GM18526 (cell line): ENCODE measurements around the gene C2orf80.

Source experiments
- POLR2A ChIP-seq: IDR thresholded peaks from 3 replicates; pipeline ENCODE4 v1.6.1; 2011; ENCODE audit not compliant: insufficient read length; ENCODE audit errors: extremely low read depth

The C2orf80 gene

GRCh38 chr2:208186893-208187292 lies 2.9 kb downstream of the C2orf80 start:
- no peak for TF ChIP-seq POLR2A

GRCh38 chr2:208186465-208186864 lies 3.4 kb downstream of the C2orf80 start:
- no peak for TF ChIP-seq POLR2A

GRCh38 chr2:208183972-208184705 lies 5.7 kb downstream of the C2orf80 start:
- no peak for TF ChIP-seq POLR2A

GRCh38 chr2:208183526-208183925 lies 6.3 kb downstream of the C2orf80 start:
- no peak for TF ChIP-seq POLR2A

- no peak for TF ChIP-seq POLR2A
Observed at GRCh38 chr2:208182835-208183234, 7.0 kb downstream of the C2orf80 start.

- no peak for TF ChIP-seq POLR2A
Observed at GRCh38 chr2:208179028-208179609, 10.7 kb downstream of the C2orf80 start.

GRCh38 chr2:208175840-208176153 lies 14.0 kb downstream of the C2orf80 start:
- TF ChIP-seq POLR2A = no peak

- no peak for TF ChIP-seq POLR2A
Observed at GRCh38 chr2:208175069-208175839, 14.6 kb downstream of the C2orf80 start.

- no peak for TF ChIP-seq POLR2A
Observed at GRCh38 chr2:208174144-208174543, 15.7 kb downstream of the C2orf80 start.

- no peak for TF ChIP-seq POLR2A
Observed at GRCh38 chr2:208172125-208172524, 17.7 kb downstream of the C2orf80 start.

GRCh38 chr2:208164951-208165755 lies 24.7 kb downstream of the C2orf80 start:
- TF ChIP-seq POLR2A = no peak

GRCh38 chr2:208163489-208163888 lies 26.3 kb downstream of the C2orf80 start, which contains the start of gene CRYGA:
Gene CRYGA, minus strand, starts transcription at chr2:208163589. Its CDS starts 33 bp downstream, at chr2:208163556.
- no peak for TF ChIP-seq POLR2A

- no peak for TF ChIP-seq POLR2A
Observed at GRCh38 chr2:208156439-208156838, 33.4 kb downstream of the C2orf80 start.

- TF ChIP-seq POLR2A = no peak
Observed at GRCh38 chr2:208153156-208153555, 36.7 kb downstream of the C2orf80 start.

- no peak for TF ChIP-seq POLR2A
Observed at GRCh38 chr2:208150956-208151355, 38.9 kb downstream of the C2orf80 start.

GRCh38 chr2:208150094-208150493 lies 39.7 kb downstream of the C2orf80 start:
- no peak for TF ChIP-seq POLR2A

GRCh38 chr2:208148803-208149202 lies 41.0 kb downstream of the C2orf80 start:
- TF ChIP-seq POLR2A = no peak
